GM18502 (cell line): ENCODE measurements around the gene BCL6.

ENCODE experiments used
- ATAC-seq: cut with Tn5 transposase; IDR thresholded peaks from one replicate; pipeline ENCODE4 v1.9.1; 2021; ENCODE audit warnings: mild to moderate bottlenecking; ENCODE audit not compliant: unreplicated experiment, poor library complexity

BCL6 gene

DNA sequence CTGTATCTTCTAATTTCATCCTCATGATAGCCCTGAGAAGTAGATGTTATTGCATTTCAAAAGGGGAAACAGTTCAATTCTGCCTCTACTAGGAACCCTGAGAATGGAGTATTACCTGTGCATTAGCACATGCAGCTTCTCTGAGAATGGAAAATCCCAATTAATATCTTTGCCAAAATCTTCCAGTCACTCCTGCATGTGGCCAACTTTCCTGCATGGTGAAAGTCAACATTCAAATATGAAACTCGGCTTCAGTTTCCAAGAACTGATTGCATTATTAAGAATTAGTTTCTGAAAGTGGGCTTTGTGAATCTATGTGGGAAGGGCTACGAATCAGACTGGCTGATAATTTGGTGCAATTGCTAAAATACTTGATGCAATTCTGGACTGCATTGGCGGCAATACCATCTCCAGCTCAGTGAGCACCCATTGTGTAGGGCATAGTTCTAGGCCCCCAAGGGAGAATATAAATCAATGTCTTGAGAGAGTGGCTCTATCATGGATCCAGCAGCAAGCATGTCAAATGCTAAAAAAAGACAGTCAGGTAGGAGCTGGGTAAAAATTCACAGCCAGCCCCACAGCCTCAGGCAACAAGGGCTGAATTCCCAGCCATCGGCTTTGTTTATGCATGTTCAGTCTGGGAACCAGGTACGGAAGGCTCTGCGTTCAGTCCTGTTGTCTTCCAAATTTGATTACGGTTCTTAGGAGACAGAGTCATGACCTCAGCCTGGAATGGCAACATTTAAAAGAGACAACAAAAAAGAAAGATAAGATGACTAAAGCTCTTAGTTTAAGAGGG, 18.8 kb upstream of the BCL6 start:
- ATAC-seq: no peak

DNA sequence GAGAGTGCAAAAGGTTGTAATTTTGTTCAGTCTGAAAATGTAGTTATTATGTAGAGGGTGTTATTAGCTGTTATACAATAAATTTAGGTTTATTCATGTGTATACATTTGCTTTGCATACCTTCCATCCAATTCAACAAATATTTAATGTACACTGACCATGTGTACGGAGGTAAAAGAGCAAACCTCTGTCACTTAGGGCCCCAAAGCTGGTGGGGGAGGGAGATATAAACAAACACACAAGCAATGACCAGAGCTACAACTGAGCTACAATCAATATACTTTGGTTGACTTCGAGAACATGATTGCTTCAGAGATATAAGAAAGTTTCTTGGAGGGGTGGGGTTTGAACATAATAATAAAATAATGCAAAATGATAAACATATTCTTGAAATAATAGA, 17.5 kb upstream of the BCL6 start:
- ATAC-seq: no peak

DNA sequence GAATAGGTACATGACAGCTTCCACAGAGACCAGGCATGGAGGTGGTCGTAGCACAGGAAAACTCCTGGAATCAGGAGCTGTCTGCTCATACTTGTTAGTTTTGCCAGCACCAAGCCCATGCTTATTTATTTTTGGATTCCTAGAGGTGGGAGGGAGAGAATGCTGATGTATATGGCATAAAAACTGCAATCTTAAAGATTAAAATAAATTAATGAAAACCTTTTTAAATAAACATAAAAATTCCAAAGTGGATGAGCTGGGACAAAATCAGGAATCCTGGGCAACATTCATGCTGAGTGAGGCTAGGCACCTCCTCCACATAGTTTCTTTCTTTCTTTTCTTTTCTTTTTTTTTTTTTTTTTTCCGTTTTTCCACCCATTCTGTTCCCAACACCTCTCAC, 14.3 kb upstream of the BCL6 start:
- no peak for ATAC-seq

DNA sequence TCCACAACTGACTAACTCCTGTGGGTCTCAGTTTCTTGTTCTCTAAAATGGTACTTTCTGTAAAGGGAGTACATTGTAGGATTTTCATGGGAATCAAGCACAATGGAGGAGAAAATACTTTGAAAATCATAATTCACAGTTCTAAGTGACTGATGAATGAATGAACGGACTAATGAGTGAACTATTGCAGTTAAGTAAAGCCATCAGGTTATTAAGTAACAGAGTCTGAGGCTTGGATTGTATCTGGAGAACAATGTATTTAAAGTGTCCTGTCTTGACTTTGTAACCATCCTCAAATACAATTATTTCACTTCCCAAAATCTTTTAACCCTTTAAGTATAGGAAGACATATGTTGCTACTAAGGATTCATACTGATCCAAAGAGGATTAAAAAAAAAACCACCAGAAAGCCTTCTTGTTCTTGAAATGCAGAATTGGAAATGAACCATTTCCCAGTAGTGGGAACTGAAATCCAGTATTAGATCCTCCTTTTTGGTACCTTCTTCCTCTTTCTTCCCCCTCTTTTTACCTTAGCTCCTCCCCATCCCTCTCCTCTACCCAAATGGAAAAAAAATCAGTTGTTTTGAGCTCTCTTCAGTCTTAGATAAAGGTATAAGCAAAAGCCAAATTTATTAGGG, 13.2 kb upstream of the BCL6 start:
- ATAC-seq: no peak

DNA sequence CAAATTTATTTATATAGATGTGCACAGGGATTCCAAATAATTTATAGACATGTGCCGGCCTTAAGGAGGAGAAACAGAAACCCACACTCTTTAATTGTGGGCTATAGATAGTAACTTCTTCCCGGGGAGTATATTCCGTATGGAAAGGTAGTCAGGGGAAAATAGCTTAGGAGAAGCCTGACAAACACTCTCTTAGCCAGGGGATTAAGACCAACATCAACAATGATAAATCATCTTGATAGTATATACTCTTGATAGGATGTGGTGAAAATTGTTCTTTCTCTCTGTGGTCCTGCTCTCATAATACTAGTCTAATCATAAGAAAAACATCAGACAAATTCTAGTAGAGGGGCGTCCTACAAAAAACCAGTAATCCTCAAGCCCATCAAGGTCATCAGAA, 8.2 kb upstream of the BCL6 start:
- no peak for ATAC-seq

DNA sequence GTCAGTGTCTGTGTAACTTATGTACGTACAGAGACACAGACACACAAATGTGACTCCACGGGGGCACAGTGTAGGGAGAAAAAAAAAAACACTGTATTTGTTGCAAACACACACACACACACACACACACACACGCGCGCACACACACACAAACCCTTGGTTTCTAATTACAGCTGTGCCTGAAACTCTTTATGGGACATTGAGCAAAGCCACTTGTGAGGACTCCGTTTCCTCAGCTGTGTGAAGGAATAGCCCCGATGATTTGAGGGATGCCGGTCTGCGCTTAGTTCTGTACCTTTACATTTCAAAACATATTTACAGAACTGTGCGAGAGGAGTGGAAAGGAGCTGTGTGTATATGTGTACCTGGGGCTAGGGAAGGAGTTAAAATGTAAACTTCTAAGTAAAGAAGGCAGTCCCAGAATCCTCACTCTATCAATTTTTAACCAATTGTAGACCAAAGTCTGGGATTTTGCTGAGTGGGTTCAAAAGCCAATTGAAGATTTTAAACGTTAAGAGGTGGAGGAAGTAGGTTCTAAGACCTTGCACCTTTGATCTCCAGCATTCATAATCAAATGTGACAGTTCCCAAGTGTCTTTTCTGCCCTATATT, 5.3 kb upstream of the BCL6 start:
- ATAC-seq: no peak

DNA sequence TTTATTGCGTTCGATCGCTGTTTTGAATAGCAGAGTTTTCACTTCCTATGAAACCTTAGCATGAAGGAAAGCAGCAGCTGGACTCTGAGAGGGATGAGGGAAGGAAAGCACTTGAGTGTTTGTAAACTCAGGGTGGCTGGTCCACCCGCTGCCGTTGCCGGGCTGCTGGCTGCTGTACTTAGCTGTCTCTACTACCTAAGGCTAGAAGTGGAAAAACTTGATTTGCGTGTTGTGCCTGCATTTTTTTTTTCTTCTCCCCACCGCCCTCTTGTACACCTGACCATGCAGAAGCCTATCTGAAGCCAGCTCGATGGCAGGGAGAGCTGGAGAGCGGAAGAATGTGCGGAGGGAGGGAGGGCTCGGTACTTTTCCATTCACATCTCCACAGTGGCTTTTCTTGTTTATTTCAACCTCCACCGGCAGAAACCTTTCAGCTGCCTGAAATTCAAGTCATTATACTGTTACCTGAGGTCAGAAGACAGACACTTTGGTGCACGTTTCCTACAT, 4.8 kb upstream of the BCL6 start:
- no peak for ATAC-seq

DNA sequence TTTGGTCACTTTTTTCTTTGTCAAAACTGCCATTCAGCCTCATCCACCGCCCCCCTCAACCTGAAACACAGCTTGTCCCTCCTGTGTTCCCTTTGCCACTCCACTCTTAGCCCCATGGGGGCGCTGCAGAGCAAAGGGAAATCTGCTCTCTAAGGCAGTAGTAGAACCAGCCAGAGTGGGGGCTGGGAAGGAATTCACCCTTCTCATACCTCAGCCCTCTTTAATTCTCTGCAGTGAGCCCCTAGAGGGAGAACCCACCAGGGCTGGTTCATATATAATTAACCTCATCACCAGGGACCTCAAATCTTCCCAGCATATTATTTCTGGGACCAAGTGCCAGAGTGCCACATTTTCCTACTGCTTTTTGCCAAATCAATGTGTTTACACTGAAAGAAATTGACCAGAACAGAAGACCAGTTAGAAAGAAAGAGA, 2.8 kb upstream of the BCL6 start:
- ATAC-seq: peak; percentile 42

DNA sequence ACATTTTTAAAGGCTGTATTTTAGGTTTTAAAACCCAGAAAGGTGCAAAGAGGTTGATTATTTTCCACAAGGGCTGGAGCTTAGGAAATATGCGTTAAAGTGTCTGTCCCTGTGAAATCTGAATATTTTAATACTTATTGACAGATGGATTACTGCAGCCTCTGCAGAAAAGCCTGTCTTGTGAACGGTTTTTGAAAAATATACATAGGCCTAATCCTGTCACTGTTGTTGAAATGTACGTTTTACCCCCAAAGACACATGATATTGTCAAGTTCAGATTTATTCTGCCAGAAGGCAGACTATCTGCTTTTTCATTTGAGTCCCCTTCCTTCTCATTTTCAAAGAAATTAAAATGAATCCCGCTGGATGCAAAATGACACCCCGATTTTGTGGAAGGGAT, 2.2 kb upstream of the BCL6 start:
- no peak for ATAC-seq

DNA sequence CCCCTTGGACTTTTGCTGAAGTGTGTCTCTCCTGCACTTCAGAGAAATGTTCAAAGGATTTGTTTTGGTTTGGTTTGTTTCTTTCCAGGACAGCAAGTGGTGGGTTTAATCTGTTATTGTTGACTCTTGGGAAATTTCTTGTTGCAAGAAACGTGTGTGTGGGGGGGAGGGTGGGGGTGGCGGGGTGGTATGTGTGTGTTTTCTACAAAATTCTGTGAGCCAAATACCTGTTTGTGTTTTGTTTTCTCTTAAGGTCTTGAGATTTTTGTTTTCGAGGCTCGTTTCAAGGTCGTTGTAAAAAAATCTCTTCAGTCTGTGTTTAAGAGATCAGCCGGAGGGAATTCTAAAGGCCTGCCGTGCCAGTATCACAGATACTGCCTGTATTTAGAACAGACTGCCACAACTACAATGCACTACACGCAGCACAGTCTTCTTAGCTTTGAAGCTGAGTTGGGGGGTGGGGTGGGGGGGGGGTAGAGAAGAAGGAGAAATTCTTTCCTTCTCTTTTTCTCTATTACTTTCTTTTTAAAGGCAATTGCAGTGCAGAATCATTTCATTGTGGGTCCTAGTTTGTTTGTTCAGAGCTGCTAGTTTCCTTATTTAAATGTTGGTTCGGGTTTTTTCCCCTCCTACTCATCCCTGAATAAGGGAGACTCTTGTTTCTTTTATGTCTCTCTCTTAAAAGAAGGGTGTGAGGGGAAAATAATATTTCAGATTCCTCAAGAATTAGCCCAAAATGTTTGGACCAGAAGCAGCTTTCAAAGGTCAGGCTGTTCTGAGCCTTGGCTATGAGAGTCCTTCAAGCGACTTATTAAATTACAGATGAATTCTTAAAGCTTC, 1.4 kb upstream of the BCL6 start:
- no peak for ATAC-seq

DNA sequence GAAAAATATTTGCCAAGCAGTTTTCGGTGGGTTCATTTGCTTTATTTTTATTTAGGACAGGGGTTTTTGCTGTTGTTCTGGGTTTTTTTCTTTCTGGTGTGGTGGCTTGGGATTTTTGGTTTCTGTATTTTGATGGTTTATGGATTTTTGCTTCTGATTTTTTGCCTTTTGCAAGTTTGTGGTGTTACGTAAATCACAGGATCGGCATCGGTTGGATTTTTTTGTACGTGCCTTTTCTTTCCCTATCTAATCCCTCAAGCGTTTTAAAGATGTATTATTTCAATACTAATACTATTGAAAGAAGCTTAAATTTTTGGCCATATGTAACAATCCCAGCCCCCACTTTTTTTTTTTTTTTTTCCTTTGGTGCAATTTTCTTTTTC, 782 bp upstream of the BCL6 start:
- no peak for ATAC-seq

DNA sequence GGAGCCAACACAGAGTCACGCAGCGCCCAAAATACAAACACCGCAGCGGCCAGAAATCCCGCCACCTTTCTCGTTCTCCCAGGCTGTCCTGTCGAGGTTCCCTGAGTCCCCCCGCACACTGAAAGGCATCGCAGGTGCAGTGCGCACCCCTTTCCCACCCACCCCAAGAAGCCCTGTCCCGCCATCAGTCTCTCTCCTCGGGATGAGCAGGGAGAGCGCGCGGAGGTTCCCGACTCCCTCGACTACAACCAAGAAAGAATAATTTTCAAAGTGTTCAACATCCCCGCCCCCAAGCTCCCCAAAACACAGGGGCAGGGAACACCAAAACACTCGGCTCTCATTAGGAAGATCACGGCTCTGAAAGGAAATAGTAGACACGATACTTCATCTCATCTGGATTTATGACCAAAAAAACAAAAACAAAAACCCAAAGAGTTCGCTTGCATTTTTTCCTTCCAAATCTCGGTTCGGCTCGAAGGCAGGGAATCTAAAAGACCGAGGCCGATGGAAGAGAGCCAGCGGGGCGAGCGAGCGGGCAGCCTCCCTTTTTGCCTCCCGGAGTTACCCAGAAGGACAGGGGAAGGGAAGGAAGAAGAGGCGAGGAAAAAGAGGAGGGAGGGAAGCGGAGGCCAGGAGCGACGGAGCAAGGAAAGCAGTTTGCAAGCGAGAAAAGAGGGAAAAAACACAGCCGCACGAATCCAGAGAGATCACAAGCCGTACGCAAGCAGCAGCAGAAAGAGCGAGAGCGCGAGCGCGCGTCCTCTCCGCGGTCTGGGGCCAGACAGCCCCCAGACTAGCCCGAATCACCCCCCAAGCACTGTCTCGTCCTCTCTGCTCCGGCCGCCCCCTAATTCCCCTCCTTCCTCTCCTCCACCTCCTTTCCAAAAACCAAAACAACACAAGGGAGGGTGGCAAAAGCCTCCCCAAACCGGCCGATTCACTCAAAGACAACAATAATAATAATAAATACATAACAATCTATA, 808 bp downstream of the BCL6 start:
- ATAC-seq: no peak

DNA sequence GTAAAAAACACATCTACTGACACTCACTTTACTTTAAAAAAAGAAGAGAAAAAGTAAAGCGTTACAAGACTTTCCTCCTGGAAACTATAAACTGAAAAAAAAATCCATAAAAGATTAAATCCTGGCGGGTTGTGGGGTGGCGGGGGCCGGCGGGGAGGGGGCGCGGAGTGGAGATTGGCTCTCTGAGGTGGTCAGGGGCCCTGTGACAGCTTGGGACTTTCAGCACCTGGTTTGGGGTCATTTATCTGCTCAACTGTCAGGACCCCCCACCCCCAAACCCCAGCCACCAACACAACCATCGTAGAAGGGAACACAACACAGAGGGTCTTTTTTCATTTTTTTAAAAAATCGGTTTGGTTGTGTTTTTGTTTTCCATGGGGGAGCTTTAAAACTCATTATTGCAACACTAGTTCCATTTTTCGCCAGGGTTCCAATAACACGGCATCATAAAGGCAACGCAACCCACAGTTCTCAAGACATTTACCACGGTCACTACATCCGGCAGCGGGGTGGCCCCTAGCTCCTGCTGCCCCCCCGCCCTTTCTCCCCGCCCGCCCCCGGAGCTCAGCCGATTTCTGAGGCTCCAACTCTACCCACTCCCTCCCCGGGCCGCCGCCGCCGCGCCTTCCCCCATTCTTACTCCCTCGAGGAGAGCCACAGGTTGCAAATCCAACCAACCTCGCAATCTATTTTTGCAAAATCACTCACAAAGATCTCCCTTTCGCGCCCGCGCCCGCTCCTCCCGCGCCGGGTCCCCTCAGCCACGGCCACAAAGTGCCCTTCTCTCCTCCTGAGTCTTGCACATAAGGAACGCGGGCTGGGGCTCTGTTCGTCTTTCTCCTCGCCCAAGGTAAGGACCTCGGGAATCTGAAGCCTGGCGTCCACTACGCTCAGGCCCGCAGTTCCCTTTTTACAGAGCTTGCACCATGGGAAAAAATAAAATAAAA, 1.8 kb downstream of the BCL6 start:
- ATAC-seq: no peak

DNA sequence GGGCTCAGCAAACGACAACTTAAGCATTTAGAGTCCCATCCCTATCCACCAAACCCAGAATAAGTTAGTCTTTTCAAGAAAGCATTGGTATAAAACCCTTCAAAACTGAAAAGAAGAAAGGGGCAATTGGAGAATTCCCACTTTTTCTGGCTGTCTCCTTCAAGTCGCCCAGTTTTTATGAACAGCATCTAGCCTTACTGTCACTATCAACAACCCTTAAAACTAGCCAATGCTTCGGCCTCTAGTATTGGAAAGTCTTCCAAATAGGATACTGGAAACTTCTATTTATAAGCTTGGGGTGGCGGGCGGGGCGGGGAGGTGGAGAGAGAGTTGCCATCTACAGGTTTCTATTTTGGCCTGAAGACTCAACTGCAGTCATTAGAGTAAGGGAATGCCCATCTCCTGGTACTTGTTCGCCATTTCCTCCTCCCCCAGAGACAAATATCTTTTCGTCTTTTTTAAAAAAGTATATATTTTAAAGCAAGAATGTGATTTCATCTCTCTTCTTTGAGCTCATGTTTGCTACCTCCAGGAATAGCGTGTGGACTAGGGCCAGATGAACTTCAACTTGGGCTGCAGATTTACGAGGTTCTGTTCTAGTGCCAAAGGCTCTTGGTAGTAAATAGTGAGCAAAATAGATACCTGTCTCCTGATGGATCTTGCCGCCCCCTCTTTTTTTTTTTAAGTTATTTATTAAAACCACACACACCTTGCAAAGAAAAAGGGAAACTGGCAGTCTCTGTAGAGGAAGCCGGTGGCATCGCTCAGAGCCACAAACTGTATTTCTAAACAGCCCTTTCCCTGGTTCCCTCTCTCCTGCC, 2.7 kb downstream of the BCL6 start:
- no peak for ATAC-seq

DNA sequence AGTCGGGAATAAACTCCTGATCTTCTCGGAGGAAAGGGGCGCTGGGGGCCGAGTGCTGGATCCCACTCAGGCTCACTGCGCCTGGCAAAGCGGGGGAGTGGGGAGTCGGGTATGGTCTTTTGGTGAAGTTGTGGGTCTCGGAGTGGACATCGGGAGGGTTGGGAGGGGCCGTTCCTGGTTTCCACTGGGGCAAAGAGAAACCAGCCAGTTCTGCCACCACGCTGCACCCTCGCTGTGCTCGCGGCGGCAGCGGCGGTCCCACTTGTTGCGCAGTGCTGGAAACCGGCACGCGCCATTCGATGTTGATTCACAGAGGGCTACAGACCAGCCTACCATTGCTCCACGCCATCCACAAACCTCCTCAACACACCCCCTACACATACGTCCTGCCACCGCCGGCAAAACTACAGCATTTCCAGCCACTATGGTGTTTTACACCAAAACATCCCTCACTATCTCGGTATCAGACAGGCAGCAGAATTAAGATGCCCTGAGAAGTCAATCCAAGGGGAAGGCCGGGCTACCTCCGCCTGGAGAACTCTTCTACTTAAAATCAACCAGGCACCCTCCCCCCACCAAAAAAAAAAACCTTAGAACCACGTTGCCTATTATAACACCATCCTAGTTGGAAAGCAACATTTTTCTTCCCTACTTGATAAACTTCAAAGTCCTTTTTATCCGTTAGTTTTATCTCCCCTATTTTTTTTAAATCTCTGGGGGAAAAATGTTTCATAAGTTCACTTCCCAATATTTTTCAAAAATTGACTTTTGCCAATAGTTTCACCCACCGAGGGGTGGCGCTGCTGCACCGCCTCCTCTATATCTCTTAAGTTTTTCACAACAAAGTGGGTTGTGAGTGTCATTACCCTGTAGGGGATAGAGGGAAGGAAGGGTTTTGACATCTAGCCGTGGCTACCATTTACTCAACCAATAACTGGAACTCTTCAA, 3.6 kb downstream of the BCL6 start:
- ATAC-seq: no peak
